GM18502 (cell line): ENCODE measurements around the gene NOTCH1.
"Not testable (repeated sequence)": the region's sequence is repeated elsewhere in the genome, so short reads cannot be mapped to it uniquely, and the experiment has no call there.

Experiments used
- ATAC-seq: cut with Tn5 transposase; IDR thresholded peaks from one replicate; pipeline ENCODE4 v1.9.1; 2021; ENCODE audit warnings: mild to moderate bottlenecking; ENCODE audit not compliant: unreplicated experiment, poor library complexity

The NOTCH1 gene

GRCh38 chr9:136565715-136566552 lies 20.1 kb upstream of the NOTCH1 start:
- no peak for ATAC-seq

GRCh38 chr9:136565086-136565714 lies 19.4 kb upstream of the NOTCH1 start:
- no peak for ATAC-seq

- ATAC-seq = no peak
Observed at GRCh38 chr9:136564379-136564988, 18.6 kb upstream of the NOTCH1 start.

GRCh38 chr9:136563646-136564325 lies 17.9 kb upstream of the NOTCH1 start:
- no peak for ATAC-seq

- ATAC-seq = no peak
Observed at GRCh38 chr9:136562746-136563495, 17.1 kb upstream of the NOTCH1 start.

- no peak for ATAC-seq
Observed at GRCh38 chr9:136561779-136562178, 15.9 kb upstream of the NOTCH1 start.

- ATAC-seq = no peak
Observed at GRCh38 chr9:136560586-136560985, 14.7 kb upstream of the NOTCH1 start.

GRCh38 chr9:136559371-136559770 lies 13.5 kb upstream of the NOTCH1 start:
- ATAC-seq = not testable (repeated sequence)

GRCh38 chr9:136558846-136559245 lies 13.0 kb upstream of the NOTCH1 start:
- ATAC-seq = not testable (repeated sequence)

- ATAC-seq = no peak
Observed at GRCh38 chr9:136558373-136558772, 12.5 kb upstream of the NOTCH1 start.

- ATAC-seq = no peak
Observed at GRCh38 chr9:136557036-136557435, 11.2 kb upstream of the NOTCH1 start.

GRCh38 chr9:136556166-136556565 lies 10.3 kb upstream of the NOTCH1 start:
- no peak for ATAC-seq

- ATAC-seq = no peak
Observed at GRCh38 chr9:136554870-136555269, 9.0 kb upstream of the NOTCH1 start.

- no peak for ATAC-seq
Observed at GRCh38 chr9:136553581-136553980, 7.7 kb upstream of the NOTCH1 start.

GRCh38 chr9:136552117-136552703 lies 6.4 kb upstream of the NOTCH1 start:
- no peak for ATAC-seq

GRCh38 chr9:136551401-136552116 lies 5.7 kb upstream of the NOTCH1 start:
- ATAC-seq = no peak

GRCh38 chr9:136550439-136551289 lies 4.8 kb upstream of the NOTCH1 start:
- no peak for ATAC-seq
